Activated naive CD4-positive, alpha-beta T cell treated with anti-CD3 and anti-CD28 coated beads for 36 hours (primary cell): ENCODE results near the gene ZYG11A. TPM values are rescaled to one million over a fixed set of nuclear protein-coding genes. Genes with fewer than 3 reads are reported as not detected.
"Not testable (repeated sequence)": the region's sequence is repeated elsewhere in the genome, so short reads cannot be mapped to it uniquely, and the experiment has no call there.

Experiments
- CTCF ChIA-PET: fragments of 350-600 bp; sonication (Branson Sonifier 250); formaldehyde crosslinking; loops from one replicate; lab custom pipeline; 2021; ENCODE audit warnings: antibody characterized with exemption; lab: Charles Lee
- DNase-seq: peaks from one replicate; pipeline ENCODE4 v3.0.0-alpha.2; 2020
- H3K27ac Mint-ChIP-seq: one replicate; pipeline ENCODE4 v1.8.0; 2021; ENCODE audit warnings: mild to moderate bottlenecking, mixed read lengths
- H3K27me3 Mint-ChIP-seq: one replicate; pipeline ENCODE4 v1.8.0; 2021; ENCODE audit warnings: low read depth, mixed read lengths
- H3K36me3 Mint-ChIP-seq: one replicate; pipeline ENCODE4 v1.8.0; 2021; ENCODE audit warnings: low read depth, mixed read lengths
- H3K4me1 Mint-ChIP-seq: one replicate; pipeline ENCODE4 v1.8.0; 2021; ENCODE audit warnings: low read depth, mixed read lengths
- H3K4me3 Mint-ChIP-seq: one replicate; pipeline ENCODE4 v1.8.0; 2021; ENCODE audit warnings: mild to moderate bottlenecking, moderate library complexity, mixed read lengths
- H3K9me3 Mint-ChIP-seq: one replicate; pipeline ENCODE4 v1.8.0; 2021; ENCODE audit warnings: mixed read lengths
- intact Hi-C: fragments of 100-400 bp; cut with micrococcal nuclease; formaldehyde crosslinking; loops from one replicate; pipeline ENCODE4 v1.15.1; 2023
- total RNA-seq, 2 experiments: library from RNA; stranded (reverse); gene quantifications; one replicate each; pipeline ENCODE4 v1.2.3, GENCODE V29; 2021

Gene ZYG11A
- total RNA-seq, 2 experiments from 2014 or later, result 0.05 TPM

DNA sequence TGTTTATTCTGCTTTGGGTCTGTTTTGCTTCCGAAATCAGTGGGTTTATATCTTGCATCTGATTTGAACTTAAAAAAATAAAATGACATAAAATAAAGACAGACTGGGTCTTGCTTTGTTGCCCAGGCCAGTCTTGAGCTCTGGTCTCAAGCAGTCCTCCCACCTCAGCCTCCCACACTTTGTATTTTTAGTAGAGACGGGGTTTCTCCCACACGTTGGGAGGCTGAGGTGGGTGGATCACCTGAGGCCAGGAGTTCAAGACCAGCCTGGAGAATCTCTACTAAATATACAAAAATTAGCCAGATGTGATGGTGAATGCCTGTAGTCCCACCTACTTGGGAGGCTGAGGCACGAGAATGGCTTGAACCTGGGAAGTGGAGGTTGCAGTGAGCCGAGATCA is 5.9 kb downstream of the ZYG11A start:
- no peaks in the 10 kb centered on the region for H3K36me3 Mint-ChIP-seq
- no peaks in the 10 kb centered on the region for H3K4me1 Mint-ChIP-seq
- no peak overlapping the region for H3K27ac Mint-ChIP-seq
- H3K4me3 Mint-ChIP-seq, result no peak overlapping the region
- peaks cover 22% of the 10 kb centered on the region for H3K27me3 Mint-ChIP-seq
- CTCF ChIA-PET, result interaction anchor here (0.6 kb wide), 1 partner anchor 309 kb away, joined by 3 read pairs; no protein-coding TSS in a partner anchor
- H3K9me3 Mint-ChIP-seq, result no peaks in the 10 kb centered on the region
- no peak for DNase-seq
- intact Hi-C loops, result loop anchor here (10.0 kb wide), 1 partner anchor 336 kb away; no protein-coding TSS in a partner anchor

- DNase-seq, result no peak
- Mint-ChIP-seq H3K36me3 (no peaks in the 10 kb centered on the region), H3K4me1 (no peaks in the 10 kb centered on the region), H3K4me3 (no peak overlapping the region), H3K27me3 (peaks cover 11% of the 10 kb centered on the region), H3K9me3 (no peaks in the 10 kb centered on the region), H3K27ac (no peak overlapping the region)
- intact Hi-C loops, result no loop called here
- CTCF ChIA-PET, result no interaction called here
Measured at GRCh38 chr1:52850951-52851350, 8.4 kb downstream of the ZYG11A start.

DNA sequence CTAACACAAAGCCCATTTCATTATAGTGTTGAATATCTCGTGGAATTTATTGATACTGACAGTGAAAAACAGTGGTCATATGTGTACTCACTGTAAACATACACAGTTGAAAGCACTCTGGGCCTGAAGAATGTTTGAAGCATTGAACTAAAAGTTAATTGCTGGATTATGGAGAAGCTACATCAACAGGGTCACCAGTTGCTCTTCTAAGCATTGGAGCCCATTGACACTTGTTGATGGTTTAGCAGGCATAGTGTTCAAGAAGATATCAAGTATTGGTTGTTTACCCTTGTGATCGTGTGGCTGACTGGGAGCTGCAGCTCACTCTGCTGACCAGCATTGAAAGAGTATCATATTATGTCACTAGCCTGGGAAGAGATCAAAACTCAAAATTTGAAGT is 10.3 kb downstream of the ZYG11A start:
- Mint-ChIP-seq H3K4me1 (no peaks in the 10 kb centered on the region), H3K27ac (no peak overlapping the region), H3K27me3 (peaks cover 10% of the 10 kb centered on the region), H3K36me3 (no peaks in the 10 kb centered on the region), H3K9me3 (no peaks in the 10 kb centered on the region), H3K4me3 (no peak overlapping the region)
- intact Hi-C loops, result no loop called here
- CTCF ChIA-PET, result no interaction called here
- DNase-seq, result no peak

GRCh38 chr1:52855584-52855983 is 13.0 kb downstream of the ZYG11A start:
- H3K36me3 Mint-ChIP-seq, result no peaks in the 10 kb centered on the region
- H3K27me3 Mint-ChIP-seq, result peaks cover 5% of the 10 kb centered on the region
- CTCF ChIA-PET, result no interaction called here
- no peak overlapping the region for H3K27ac Mint-ChIP-seq
- DNase-seq, result no peak
- intact Hi-C loops, result no loop called here
- H3K4me1 Mint-ChIP-seq, result no peaks in the 10 kb centered on the region
- H3K4me3 Mint-ChIP-seq, result no peak overlapping the region
- H3K9me3 Mint-ChIP-seq, result no peaks in the 10 kb centered on the region

- H3K4me1 Mint-ChIP-seq, result no peaks in the 10 kb centered on the region
- H3K27ac Mint-ChIP-seq, result no peak overlapping the region
- intact Hi-C loops, result no loop called here
- peaks cover 3% of the 10 kb centered on the region for H3K27me3 Mint-ChIP-seq
- no peak for DNase-seq
- no peaks in the 10 kb centered on the region for H3K36me3 Mint-ChIP-seq
- H3K9me3 Mint-ChIP-seq, result no peaks in the 10 kb centered on the region
- CTCF ChIA-PET, result no interaction called here
- H3K4me3 Mint-ChIP-seq, result no peak overlapping the region
Measured at GRCh38 chr1:52856026-52856425, 13.5 kb downstream of the ZYG11A start.

- intact Hi-C loops, result no loop called here
- CTCF ChIA-PET, result no interaction called here
- Mint-ChIP-seq H3K36me3 (no peaks in the 10 kb centered on the region), H3K27ac (no peak overlapping the region), H3K4me1 (no peaks in the 10 kb centered on the region), H3K4me3 (no peak overlapping the region), H3K27me3 (peaks cover 3% of the 10 kb centered on the region), H3K9me3 (no peaks in the 10 kb centered on the region)
- DNase-seq, result no peak
Measured at GRCh38 chr1:52857443-52857842, 14.9 kb downstream of the ZYG11A start.

DNA sequence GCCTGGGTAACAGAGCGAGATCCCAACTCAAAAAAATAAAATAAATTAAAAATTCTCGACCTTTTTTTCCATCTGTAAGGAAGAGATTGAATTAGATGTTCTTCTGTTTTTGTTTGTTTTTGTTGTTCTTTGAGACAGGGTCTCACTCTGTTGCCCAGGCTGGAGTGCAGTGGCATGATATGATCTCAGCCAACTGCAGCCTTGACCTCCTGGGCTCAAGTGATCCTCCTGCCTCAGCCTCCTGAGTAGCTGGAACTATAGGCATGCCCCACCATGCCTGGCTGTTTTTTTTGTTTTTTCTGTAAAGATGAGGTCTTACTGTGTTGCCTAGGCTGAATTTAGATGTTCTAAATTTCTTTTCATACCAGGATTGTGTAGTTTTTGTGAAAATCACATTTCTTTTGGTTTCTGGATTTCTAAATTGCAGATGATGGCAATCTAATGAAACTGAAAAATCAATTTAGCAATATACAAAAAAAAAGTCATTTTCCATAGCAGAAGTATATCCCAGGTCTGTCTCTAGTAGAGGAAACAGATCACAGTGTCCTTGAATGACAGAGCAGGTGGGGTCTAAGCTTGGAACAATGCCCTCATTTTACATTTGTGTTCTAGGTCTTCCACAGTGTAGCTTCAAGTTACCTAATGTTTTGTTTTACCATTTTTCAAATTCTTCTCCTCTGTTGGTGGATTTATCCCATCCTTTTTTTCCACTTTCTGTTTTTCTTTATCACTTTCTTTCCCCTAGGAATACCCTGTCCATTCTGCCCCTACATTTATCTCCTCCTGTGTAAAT is 20.3 kb downstream of the ZYG11A start:
- H3K27me3 Mint-ChIP-seq, result peaks cover 2% of the 10 kb centered on the region
- no peaks in the 10 kb centered on the region for H3K9me3 Mint-ChIP-seq
- intact Hi-C loops, result no loop called here
- CTCF ChIA-PET, result no interaction called here
- no peak for DNase-seq
- no peak overlapping the region for H3K4me3 Mint-ChIP-seq
- H3K27ac Mint-ChIP-seq, result no peak overlapping the region
- H3K4me1 Mint-ChIP-seq, result peaks cover 5% of the 10 kb centered on the region
- no peaks in the 10 kb centered on the region for H3K36me3 Mint-ChIP-seq

GRCh38 chr1:52867087-52867863 is 24.7 kb downstream of the ZYG11A start:
- Mint-ChIP-seq H3K36me3 (no peaks in the 10 kb centered on the region), H3K27ac (no peak overlapping the region)
- CTCF ChIA-PET, result no interaction called here

DNA sequence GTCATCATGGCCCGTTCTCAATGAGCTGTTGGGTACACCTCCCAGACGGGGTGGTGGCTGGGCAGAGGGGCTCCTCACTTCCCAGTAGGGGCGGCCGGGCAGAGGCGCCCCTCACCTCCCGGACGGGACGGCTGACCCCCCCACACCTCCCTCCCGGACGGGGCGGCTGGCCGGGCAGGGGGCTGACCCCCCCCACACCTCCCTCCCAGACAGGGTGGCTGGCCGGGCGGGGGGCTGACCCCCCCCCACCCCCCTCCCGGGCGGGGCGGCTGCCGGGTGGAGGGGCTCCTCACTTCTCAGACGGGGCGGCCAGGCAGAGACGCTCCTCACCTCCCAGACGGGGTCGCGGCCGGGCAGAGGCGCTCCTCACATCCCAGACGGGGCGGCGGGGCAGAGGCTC is 27.2 kb downstream of the ZYG11A start:
- H3K27ac Mint-ChIP-seq, intact Hi-C loops, H3K9me3 Mint-ChIP-seq, DNase-seq, H3K36me3 Mint-ChIP-seq, H3K27me3 Mint-ChIP-seq, H3K4me3 Mint-ChIP-seq, H3K4me1 Mint-ChIP-seq: not testable (repeated sequence)
- CTCF ChIA-PET, result interaction anchor here (0.6 kb wide), 1 partner anchor 287 kb away, joined by 4 read pairs; no protein-coding TSS in a partner anchor

More at GRCh38 chr1:52867087-52867863, 24.7 kb downstream of the ZYG11A start:
- peaks cover 2% of the 10 kb centered on the region for H3K27me3 Mint-ChIP-seq
- intact Hi-C loops, result no loop called here
- peaks cover 5% of the 10 kb centered on the region for H3K4me1 Mint-ChIP-seq
- H3K4me3 Mint-ChIP-seq, result no peak overlapping the region
- no peaks in the 10 kb centered on the region for H3K9me3 Mint-ChIP-seq
- DNase-seq, result no peak

- no peak overlapping the region for H3K27ac Mint-ChIP-seq
- H3K27me3 Mint-ChIP-seq, result peaks cover 3% of the 10 kb centered on the region
- CTCF ChIA-PET, result interaction anchor here (0.8 kb wide), 1 partner anchor 308 kb away, joined by 3 read pairs; no protein-coding TSS in a partner anchor
- DNase-seq, result no peak
- no peaks in the 10 kb centered on the region for H3K9me3 Mint-ChIP-seq
- no peaks in the 10 kb centered on the region for H3K4me1 Mint-ChIP-seq
- intact Hi-C loops, result no loop called here
- H3K36me3 Mint-ChIP-seq, result no peaks in the 10 kb centered on the region
- no peak overlapping the region for H3K4me3 Mint-ChIP-seq
Measured at GRCh38 chr1:52876843-52877242, 34.3 kb downstream of the ZYG11A start.

DNA sequence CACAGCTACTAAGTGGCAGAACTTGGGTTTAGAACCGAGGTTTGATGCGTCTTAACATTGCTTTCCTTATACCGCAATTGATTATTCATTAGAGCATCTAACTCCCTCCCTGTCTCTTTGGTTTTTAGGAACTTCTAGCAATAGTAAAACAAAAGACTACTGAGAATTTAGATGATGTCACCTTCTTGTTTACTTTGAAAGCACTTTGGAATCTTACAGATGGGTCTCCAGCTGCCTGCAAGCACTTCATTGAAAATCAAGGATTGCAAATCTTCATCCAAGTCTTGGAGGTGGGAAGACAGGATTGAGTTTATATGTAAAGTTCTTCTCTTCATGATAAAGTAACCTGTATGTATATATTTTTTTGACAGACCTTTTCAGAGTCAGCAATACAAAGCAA is 35.0 kb downstream of the ZYG11A start:
- H3K4me1 Mint-ChIP-seq, result no peaks in the 10 kb centered on the region
- DNase-seq, result no peak
- H3K9me3 Mint-ChIP-seq, result no peaks in the 10 kb centered on the region
- H3K36me3 Mint-ChIP-seq, result no peaks in the 10 kb centered on the region
- H3K27me3 Mint-ChIP-seq, result peaks cover 3% of the 10 kb centered on the region
- no peak overlapping the region for H3K27ac Mint-ChIP-seq
- intact Hi-C loops, result no loop called here
- no peak overlapping the region for H3K4me3 Mint-ChIP-seq
- CTCF ChIA-PET, result no interaction called here

GRCh38 chr1:52880206-52880605 is 37.6 kb downstream of the ZYG11A start:
- H3K9me3 Mint-ChIP-seq, result no peaks in the 10 kb centered on the region

More at GRCh38 chr1:52880206-52880605, 37.6 kb downstream of the ZYG11A start:
- DNase-seq, result no peak
- Mint-ChIP-seq H3K27ac (no peak overlapping the region), H3K27me3 (no peaks in the 10 kb centered on the region), H3K4me1 (no peaks in the 10 kb centered on the region), H3K4me3 (no peak overlapping the region), H3K36me3 (no peaks in the 10 kb centered on the region)
- intact Hi-C loops, result no loop called here
- CTCF ChIA-PET, result no interaction called here
